Mucosa of rectum (tissue), 2 donors: ENCODE data around the gene GRM6.

ENCODE experiments used
- H3K27ac ChIP-seq, 2 donors: one replicate each; pipeline ENCODE4 v1.7.0; 2013; ENCODE audit warnings: inconsistent platforms in 2 of 2, low read depth in 2 of 2, low read length in 2 of 2
- H3K27me3 ChIP-seq, 2 donors: one replicate each; pipeline ENCODE4 v1.7.0; 2013; ENCODE audit warnings: low read length in 2 of 2; ENCODE audit not compliant: control insufficient read depth in 2 of 2, insufficient read depth in 2 of 2
- H3K36me3 ChIP-seq, 2 donors: one replicate each; pipeline ENCODE4 v1.7.0; 2013; ENCODE audit warnings: low read length in 2 of 2; ENCODE audit not compliant: control insufficient read depth in 2 of 2, insufficient read depth in 2 of 2
- H3K4me1 ChIP-seq, 2 donors: one replicate each; pipeline ENCODE4 v1.7.0; 2013; ENCODE audit warnings: low read length in 2 of 2, mild to moderate bottlenecking in 1 of 2; ENCODE audit not compliant: control insufficient read depth in 2 of 2, insufficient read depth in 2 of 2
- H3K4me3 ChIP-seq, 2 donors: one replicate each; pipeline ENCODE4 v1.7.0; 2013; ENCODE audit warnings: low read length in 2 of 2
- H3K9ac ChIP-seq, 2 donors: one replicate each; pipeline ENCODE4 v1.7.0; 2013; ENCODE audit warnings: low read length in 2 of 2, low read depth in 1 of 2, mild to moderate bottlenecking in 1 of 2
- H3K9me3 ChIP-seq, 2 donors: one replicate each; pipeline ENCODE4 v1.7.0; 2013; ENCODE audit warnings: low read length in 2 of 2; ENCODE audit not compliant: control insufficient read depth in 2 of 2
- donor health status: healthy.
- donor health status: Normal muscosa, but diverticular disease.

GRM6 gene

DNA sequence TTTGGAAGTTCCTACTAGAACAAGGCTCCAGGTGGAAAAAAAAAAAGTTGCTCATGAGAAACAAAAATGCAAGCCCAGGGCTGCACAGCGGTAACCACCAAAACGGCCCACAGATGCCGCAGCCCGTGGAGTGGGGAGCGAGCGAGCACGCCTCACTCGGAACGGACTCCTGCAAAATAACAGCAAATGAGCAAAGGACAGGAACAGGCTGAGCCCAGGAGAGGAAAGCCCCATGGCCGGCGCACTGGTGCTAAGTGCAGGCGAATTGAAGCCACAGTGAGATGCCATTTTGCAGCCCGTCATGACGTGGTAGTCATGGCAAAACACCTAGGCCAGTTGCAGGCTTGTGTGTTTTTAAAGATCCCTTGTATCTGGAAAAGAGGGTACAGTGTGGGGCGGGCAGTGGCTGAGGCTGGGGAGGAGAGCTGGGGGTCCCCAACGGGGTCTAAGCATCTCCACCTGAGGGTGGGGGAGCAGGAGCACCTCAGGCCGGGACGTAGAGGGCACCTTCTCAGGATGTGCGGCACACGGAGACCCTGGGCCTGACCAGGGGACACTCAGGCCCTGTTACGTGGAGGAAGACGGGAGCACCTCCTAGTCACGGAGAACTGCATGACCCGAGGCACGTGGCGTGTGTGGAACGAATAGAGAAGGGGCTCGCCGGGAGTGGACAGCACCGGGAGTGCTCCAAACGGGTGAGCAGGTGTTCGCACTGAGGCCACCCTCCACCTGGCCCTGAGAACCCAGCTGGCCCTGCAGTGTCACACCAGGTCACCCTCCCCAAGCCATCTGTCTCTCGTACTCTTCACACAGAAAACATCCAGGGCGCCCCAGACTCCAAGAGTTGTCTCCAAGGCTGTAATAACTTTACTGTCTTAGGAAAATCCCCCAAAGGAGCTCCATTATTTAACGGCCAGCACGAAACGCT, 10.7 kb downstream of the GRM6 start:
- no peak overlapping the region for H3K27ac ChIP-seq
- no peaks in the 10 kb centered on the region for H3K4me1 ChIP-seq
- no peaks in the 10 kb centered on the region for H3K27me3 ChIP-seq
- H3K4me3 ChIP-seq: no peak overlapping the region
- H3K36me3 ChIP-seq: no peaks in the 10 kb centered on the region
- peaks cover 9% of the 10 kb centered on the region in 2 donors for H3K9me3 ChIP-seq
- no peak overlapping the region for H3K9ac ChIP-seq

DNA sequence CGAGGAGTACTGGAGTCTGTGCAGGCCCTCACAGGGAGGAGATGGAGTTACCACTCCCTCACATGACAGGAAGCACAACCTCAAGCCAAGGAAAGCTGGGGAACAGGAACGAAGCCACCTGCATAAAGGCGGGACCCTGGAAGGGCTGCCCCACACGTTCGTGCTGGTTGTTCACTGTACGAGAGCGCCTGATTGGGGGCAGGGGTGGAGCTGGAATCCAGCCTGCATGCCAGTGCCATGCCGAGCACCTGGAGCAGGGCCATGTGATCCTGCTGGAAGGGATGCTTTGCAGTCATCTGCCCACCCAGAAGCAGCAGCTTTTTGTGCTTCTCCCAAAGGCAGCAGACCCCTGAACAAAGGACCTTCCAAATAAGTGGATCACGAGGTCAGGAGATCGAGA, 11.4 kb downstream of the GRM6 start:
- peaks cover 6 to 9% of the 10 kb centered on the region in 2 donors for H3K9me3 ChIP-seq

DNA sequence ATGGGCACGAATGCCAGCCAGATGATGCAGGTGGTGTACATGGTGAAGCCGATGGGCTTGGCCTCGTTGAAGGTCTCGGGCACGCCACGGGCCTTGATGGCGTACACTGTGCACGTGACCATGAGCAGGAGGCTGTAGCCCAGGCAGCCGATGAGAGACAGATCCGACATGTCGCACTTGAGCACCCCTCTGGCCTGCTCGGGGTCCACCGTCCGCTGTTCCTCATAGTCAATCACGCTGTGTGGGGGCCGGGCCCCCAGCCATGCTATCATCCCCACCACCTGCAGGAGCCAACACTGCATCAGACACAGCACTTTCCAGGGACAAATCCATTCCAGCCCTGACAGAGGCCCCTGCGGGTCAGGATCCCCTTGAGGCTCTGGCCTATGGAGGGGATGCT, 12.2 kb downstream of the GRM6 start:
- Histone ChIP-seq H3K36me3 (no peaks in the 10 kb centered on the region), H3K4me3 (no peak overlapping the region), H3K27me3 (no peaks in the 10 kb centered on the region), H3K9me3 (peaks cover 6 to 10% of the 10 kb centered on the region in 2 donors), H3K4me1 (no peaks in the 10 kb centered on the region), H3K27ac (no peak overlapping the region), H3K9ac (no peak overlapping the region)

More for the DNA sequence above, 11.4 kb downstream of the GRM6 start:
- Histone ChIP-seq H3K36me3 (no peaks in the 10 kb centered on the region), H3K4me1 (no peaks in the 10 kb centered on the region), H3K4me3 (no peak overlapping the region), H3K27me3 (no peaks in the 10 kb centered on the region), H3K27ac (no peak overlapping the region), H3K9ac (no peak overlapping the region)

DNA sequence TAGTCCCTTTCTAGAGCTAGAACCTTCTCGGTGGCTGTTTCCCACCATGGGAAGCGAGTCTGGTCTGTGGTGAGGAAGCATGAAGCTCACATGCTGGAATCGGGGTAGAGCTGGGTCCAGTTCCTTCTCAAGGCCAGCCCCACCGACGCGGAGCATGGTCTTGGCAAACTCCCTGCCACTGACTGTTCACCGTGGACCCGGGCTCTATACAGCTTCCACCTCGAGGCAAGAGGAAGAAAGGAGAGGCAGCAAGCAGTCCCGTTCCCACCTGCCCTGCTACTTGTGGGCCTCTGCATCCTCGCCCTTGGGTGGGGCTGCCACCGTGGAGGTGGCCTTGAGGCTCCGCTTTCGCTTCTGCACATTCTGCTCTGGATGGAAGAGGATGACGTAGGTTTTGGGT, 13.7 kb downstream of the GRM6 start:
- Histone ChIP-seq H3K27me3 (no peaks in the 10 kb centered on the region), H3K9me3 (peaks cover 11 to 14% of the 10 kb centered on the region in 2 donors), H3K27ac (no peak overlapping the region), H3K4me3 (no peak overlapping the region), H3K36me3 (no peaks in the 10 kb centered on the region), H3K4me1 (no peaks in the 10 kb centered on the region), H3K9ac (no peak overlapping the region)

DNA sequence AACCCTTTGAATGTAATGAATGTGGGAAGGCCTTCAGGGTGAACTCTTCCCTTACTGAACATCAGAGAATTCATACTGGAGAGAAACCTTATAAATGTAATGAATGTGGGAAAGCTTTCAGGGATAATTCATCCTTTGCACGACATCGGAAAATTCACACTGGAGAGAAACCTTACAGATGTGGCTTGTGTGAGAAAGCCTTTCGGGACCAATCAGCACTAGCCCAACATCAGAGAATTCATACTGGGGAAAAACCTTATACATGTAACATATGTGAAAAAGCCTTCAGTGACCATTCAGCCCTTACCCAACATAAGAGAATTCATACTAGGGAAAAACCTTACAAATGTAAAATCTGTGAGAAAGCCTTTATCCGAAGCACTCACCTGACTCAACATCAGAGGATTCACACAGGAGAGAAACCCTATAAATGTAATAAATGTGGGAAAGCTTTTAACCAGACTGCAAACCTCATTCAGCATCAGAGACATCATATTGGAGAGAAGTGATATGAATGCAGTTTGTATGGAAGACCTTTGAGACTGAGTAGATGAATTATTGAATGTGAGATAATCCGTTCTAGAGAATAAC, 29.6 kb downstream of the GRM6 start:
- Histone ChIP-seq H3K4me1 (no peaks in the 10 kb centered on the region), H3K27ac (no peak overlapping the region), H3K36me3 (peaks cover 0 to 5% of the 10 kb centered on the region in 2 donors), H3K9ac (no peak overlapping the region), H3K27me3 (no peaks in the 10 kb centered on the region), H3K9me3 (peaks cover 27 to 45% of the 10 kb centered on the region in 2 donors), H3K4me3 (no peak overlapping the region)

GRCh38 chr5:178941361-178941760, 53.8 kb downstream of the GRM6 start:
- Histone ChIP-seq H3K27ac (no peak overlapping the region), H3K9me3 (peaks cover 21 to 47% of the 10 kb centered on the region in 2 donors), H3K4me3 (peak overlapping the region; percentile 66 to 75), H3K4me1 (no peaks in the 10 kb centered on the region), H3K36me3 (no peaks in the 10 kb centered on the region), H3K9ac (peak overlapping the region in 1 of 2 donors; percentile 56), H3K27me3 (no peaks in the 10 kb centered on the region)

DNA sequence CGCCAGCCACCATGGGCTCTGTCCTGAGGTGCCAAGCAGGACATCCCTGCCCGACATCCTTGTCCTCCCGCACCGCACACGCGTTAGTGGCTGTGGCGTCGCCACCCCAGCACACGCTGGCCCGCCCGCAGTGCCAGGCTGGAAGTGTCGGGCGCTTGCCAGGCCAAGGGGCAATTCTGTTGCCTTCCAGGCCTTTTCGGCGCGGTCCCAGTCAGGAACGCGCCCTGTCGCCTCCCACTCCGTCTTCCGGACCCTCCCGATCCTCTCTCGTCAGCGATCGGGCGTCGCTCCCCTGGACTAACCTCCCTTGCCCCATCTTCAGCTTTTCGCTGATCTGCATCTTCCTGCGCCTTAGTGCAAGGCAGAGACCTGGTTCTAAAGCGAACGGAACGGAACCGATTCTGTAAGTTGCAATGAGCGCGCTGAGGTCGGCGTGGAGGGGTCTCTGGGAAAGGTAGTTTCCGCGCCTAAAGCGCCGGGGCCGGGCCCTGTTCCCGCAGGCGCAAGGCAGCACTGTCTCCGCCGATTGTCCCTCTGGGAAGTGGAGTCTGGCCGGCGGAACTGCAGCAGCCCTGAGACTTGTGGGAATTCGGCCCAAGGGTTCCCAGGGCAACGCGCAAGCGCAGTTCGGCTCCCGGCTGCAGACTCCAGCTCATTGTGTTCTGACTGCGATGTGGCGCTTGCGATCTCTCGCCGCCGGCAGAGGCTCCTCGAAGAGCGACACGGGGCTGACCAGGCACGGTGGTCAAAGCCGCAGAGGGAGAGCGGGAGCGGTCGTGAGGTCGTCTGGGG, 54.4 kb downstream of the GRM6 start, which contains the start of gene ZNF454:
TSS of gene ZNF454 (plus strand) at position 630 of the 792 bp plus-strand sequence. CDS start 1,594 bp downstream, outside the sequence.
- H3K9me3 ChIP-seq: peaks cover 23 to 52% of the 10 kb centered on the region in 2 donors
- H3K27me3 ChIP-seq: no peaks in the 10 kb centered on the region
- no peaks in the 10 kb centered on the region for H3K36me3 ChIP-seq
- H3K4me1 ChIP-seq: no peaks in the 10 kb centered on the region
- no peak within 1 kb of the TSS for H3K27ac ChIP-seq
- peak within 1 kb of the TSS; percentile 45 to 56 for H3K9ac ChIP-seq
- peak within 1 kb of the TSS; percentile 66 to 75 for H3K4me3 ChIP-seq

DNA sequence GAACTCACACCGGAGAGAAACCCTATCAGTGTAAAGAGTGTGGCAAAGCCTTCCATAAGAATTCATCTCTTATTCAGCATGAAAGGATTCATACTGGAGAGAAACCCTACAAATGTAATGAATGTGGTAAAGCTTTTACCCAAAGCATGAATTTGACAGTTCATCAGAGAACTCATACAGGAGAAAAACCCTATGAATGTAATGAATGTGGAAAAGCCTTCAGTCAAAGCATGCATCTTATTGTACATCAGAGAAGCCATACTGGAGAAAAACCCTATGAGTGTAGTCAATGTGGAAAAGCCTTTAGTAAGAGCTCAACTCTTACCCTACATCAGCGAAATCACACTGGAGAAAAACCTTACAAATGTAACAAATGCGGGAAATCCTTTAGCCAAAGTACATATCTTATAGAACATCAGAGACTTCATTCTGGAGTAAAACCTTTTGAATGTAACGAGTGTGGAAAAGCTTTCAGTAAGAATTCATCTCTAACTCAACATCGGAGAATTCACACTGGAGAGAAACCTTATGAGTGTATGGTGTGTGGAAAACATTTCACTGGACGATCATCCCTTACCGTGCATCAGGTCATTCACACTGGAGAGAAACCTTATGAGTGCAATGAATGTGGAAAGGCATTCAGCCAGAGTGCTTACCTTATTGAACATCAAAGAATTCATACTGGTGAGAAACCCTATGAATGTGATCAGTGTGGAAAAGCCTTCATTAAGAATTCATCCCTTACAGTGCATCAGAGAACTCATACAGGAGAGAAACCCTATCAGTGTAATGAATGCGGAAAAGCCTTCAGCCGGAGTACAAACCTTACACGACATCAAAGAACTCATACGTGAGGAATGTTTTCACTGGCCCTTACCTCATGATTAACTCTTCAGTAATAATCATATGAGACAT, 63.0 kb downstream of the GRM6 start:
- Histone ChIP-seq H3K4me3 (no peak overlapping the region), H3K4me1 (no peaks in the 10 kb centered on the region), H3K9me3 (peaks cover 62 to 63% of the 10 kb centered on the region in 2 donors), H3K36me3 (peaks cover 0 to 7% of the 10 kb centered on the region in 2 donors), H3K9ac (no peak overlapping the region), H3K27ac (no peak overlapping the region), H3K27me3 (no peaks in the 10 kb centered on the region)
